ENCODE data around the gene RPL35.
A peak's percentile ranks its signal among the peaks of the same experiment; 100 is the strongest.

Gene RPL35

GRCh38 chr9:124875501-124875900, 13.7 kb upstream of the RPL35 start:
- no peak for DNase-seq

- no peak for DNase-seq
Observed at GRCh38 chr9:124873664-124874063, 11.9 kb upstream of the RPL35 start.

GRCh38 chr9:124871156-124871561, 9.4 kb upstream of the RPL35 start:
- no peak for DNase-seq

- DNase-seq = no peak
Observed at GRCh38 chr9:124870723-124871122, 9.0 kb upstream of the RPL35 start.

GRCh38 chr9:124869986-124870560, 8.3 kb upstream of the RPL35 start:
- peak in 1 of 2 experiments; percentile 11 for DNase-seq

GRCh38 chr9:124869466-124869985, 7.8 kb upstream of the RPL35 start:
- no peak for DNase-seq

GRCh38 chr9:124868511-124869465, 7.0 kb upstream of the RPL35 start:
- DNase-seq = peak; percentile 71 to 81

GRCh38 chr9:124863371-124863871, 1.7 kb upstream of the RPL35 start:
- DNase-seq = peak in 1 of 2 experiments; percentile 20

GRCh38 chr9:124860582-124861341, 995 bp downstream of the RPL35 start:
- no peak for DNase-seq

GRCh38 chr9:124859803-124860581, 1.8 kb downstream of the RPL35 start:
- no peak for DNase-seq

GRCh38 chr9:124858330-124859046, 3.3 kb downstream of the RPL35 start:
- DNase-seq = no peak

GRCh38 chr9:124857533-124858162, 4.1 kb downstream of the RPL35 start:
- no peak for DNase-seq

GRCh38 chr9:124855944-124856765, 5.6 kb downstream of the RPL35 start:
- peak in 1 of 2 experiments; percentile 8 for DNase-seq

- no peak for DNase-seq
Observed at GRCh38 chr9:124855566-124855943, 6.2 kb downstream of the RPL35 start.

- DNase-seq = no peak
Observed at GRCh38 chr9:124854822-124855221, 6.9 kb downstream of the RPL35 start.

GRCh38 chr9:124854161-124854560, 7.6 kb downstream of the RPL35 start:
- DNase-seq = no peak

GRCh38 chr9:124853605-124854143, 8.1 kb downstream of the RPL35 start:
- no peak for DNase-seq

- DNase-seq = peak; percentile 55 to 63
Observed at GRCh38 chr9:124852829-124853531, 8.8 kb downstream of the RPL35 start, which contains the start of gene WDR38. Gene WDR38, plus strand, starts transcription at chr9:124853460. Its CDS starts 72 bp downstream, at chr9:124853532.

All from AML-193 (cell line).